ENCODE measurements around the gene ERC2. TPM values are rescaled to one million over a fixed set of nuclear protein-coding genes. Genes with fewer than 3 reads are reported as not detected.

The ERC2 gene
- total RNA-seq, 1 experiment from 2014 or later, result 0.77 TPM

DNA sequence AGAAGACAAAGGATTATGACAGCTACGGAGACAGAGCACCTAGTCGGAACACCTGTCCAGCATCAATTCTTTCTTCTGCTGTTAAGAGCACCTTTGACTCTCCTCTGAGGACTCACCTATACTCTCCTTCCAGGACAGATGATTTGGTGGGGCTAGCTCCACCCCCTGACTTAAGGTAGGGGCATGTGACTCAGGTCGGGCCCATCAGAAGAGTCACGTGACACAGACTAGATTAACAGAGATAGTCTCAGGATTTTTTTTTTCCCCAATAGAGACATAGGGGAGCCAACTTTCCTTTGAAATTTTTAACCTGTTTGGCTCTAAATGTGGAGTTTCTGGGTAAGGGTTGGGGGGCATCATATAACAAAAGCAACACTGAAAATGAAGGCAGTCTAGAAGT, 969.7 kb downstream of the ERC2 start:
- Histone ChIP-seq H3K4me1 (ENCODE audit: insufficient read depth, low read length) (peaks cover 8% of the 10 kb centered on the region; the same call in 1 of the 2 replicates), H3K79me2 (ENCODE audit: low read length) (no peaks in the 10 kb centered on the region), H3F3A (ENCODE audit: low read length, unreplicated experiment) (no peaks in the 10 kb centered on the region), H3K9me3 (ENCODE audit: low read length) (no peaks in the 10 kb centered on the region), H2AFZ (ENCODE audit: low read length) (no peak overlapping the region), H3K36me3 (ENCODE audit: low read depth, low read length) (no peaks in the 10 kb centered on the region), H3K4me2 (ENCODE audit: low read length) (no peak overlapping the region), H3K27me3 (ENCODE audit: low read length) (no peaks in the 10 kb centered on the region), H3K4me3 (ENCODE audit: low read length) (no peak overlapping the region), H3K9me2 (replicated peaks; ENCODE audit: low read length) (no peaks in the 10 kb centered on the region), H3K27ac (ENCODE audit: low read length) (no peak overlapping the region), H3K9ac (ENCODE audit: low read length) (no peak overlapping the region), H4K20me1 (ENCODE audit: low read length) (no peaks in the 10 kb centered on the region)
- no peak for ATAC-seq
- ChIA-PET CTCF (no interaction called here), POLR2A (ENCODE audit: unreplicated experiment) (no interaction called here)
- intact Hi-C loops (cut with micrococcal nuclease), result no loop called here
- DNase-seq, result no peak
- TF ChIP-seq EZH2phosphoT487 (IDR thresholded peaks at IDR 0.05; ENCODE audit: borderline replicate concordance, low read length) (no peak), EZH2 (IDR thresholded peaks at IDR 0.05; ENCODE audit: low read length, unreplicated experiment) (no peak)
- TF ChIP-seq, protein P1, sequence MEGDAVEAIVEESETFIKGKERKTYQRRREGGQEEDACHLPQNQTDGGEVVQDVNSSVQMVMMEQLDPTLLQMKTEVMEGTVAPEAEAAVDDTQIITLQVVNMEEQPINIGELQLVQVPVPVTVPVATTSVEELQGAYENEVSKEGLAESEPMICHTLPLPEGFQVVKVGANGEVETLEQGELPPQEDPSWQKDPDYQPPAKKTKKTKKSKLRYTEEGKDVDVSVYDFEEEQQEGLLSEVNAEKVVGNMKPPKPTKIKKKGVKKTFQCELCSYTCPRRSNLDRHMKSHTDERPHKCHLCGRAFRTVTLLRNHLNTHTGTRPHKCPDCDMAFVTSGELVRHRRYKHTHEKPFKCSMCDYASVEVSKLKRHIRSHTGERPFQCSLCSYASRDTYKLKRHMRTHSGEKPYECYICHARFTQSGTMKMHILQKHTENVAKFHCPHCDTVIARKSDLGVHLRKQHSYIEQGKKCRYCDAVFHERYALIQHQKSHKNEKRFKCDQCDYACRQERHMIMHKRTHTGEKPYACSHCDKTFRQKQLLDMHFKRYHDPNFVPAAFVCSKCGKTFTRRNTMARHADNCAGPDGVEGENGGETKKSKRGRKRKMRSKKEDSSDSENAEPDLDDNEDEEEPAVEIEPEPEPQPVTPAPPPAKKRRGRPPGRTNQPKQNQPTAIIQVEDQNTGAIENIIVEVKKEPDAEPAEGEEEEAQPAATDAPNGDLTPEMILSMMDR (conservative IDR thresholded peaks at IDR 0.05; ENCODE audit: low read depth, low read length), result no peak
- BruUV-seq (replicated peaks), result no TSS peak

DNA sequence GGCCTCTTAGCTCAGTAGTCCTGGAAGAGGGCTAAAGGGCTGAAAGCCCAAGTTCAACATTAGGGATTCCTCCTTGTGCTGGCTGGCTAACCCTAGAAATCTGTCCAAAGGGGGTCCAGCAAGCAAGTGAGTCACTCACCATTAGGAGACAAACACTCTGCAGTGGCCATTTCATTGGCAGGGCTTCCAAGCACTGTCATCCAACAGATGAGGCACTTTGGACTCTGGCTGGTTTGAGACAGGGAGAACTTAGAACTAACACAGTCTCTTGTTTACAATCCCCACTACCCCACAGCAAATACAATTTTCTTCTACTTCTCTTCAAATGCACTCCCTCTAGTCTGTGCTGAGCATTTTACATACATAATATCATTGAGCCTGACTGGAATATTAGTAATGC, 971.0 kb downstream of the ERC2 start:
- Histone ChIP-seq H2AFZ (ENCODE audit: low read length) (no peak overlapping the region), H3K9ac (ENCODE audit: low read length) (no peak overlapping the region), H3K36me3 (ENCODE audit: low read depth, low read length) (no peaks in the 10 kb centered on the region), H3K27me3 (ENCODE audit: low read length) (no peaks in the 10 kb centered on the region), H3K4me3 (ENCODE audit: low read length) (no peak overlapping the region), H3K79me2 (ENCODE audit: low read length) (no peaks in the 10 kb centered on the region), H3K9me2 (replicated peaks; ENCODE audit: low read length) (no peaks in the 10 kb centered on the region), H4K20me1 (ENCODE audit: low read length) (no peaks in the 10 kb centered on the region), H3K4me2 (ENCODE audit: low read length) (no peak overlapping the region), H3K4me1 (ENCODE audit: insufficient read depth, low read length) (peaks cover 10% of the 10 kb centered on the region), H3K27ac (ENCODE audit: low read length) (no peak overlapping the region), H3K9me3 (ENCODE audit: low read length) (no peaks in the 10 kb centered on the region), H3F3A (ENCODE audit: low read length, unreplicated experiment) (no peaks in the 10 kb centered on the region)
- TF ChIP-seq EZH2phosphoT487 (IDR thresholded peaks at IDR 0.05; ENCODE audit: borderline replicate concordance, low read length) (no peak), EZH2 (IDR thresholded peaks at IDR 0.05; ENCODE audit: low read length, unreplicated experiment) (no peak)
- TF ChIP-seq, protein P1 (conservative IDR thresholded peaks at IDR 0.05; ENCODE audit: low read depth, low read length), result no peak
- no peak for DNase-seq
- CTCF ChIA-PET, result no interaction called here
- ATAC-seq, result no peak
- POLR2A ChIA-PET (ENCODE audit: unreplicated experiment), result no interaction called here
- BruUV-seq (replicated peaks), result no TSS peak
- intact Hi-C loops (cut with micrococcal nuclease), result no loop called here

DNA sequence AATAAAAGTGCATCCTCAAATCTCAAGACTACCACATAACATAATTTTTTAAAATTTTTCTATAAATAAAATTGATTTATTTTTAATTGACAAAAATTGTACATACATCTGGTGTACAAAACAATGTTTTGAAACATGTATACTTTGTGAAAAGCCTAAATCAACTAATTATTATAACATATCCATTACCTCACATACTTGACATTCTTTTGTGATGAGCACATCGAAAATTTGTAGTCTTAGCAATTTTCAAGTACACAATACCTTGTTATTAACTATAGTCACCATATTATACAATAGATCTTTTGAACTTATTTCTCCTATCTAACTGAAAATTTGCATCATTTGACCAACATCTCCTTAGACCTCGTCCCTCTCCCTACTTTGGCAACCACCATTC, 973.3 kb downstream of the ERC2 start:
- ATAC-seq, result no peak
- CTCF ChIA-PET, result no interaction called here

More for the DNA sequence above, 973.3 kb downstream of the ERC2 start:
- Histone ChIP-seq H3K9me2 (replicated peaks; ENCODE audit: low read length) (no peaks in the 10 kb centered on the region), H3K9me3 (ENCODE audit: low read length) (no peaks in the 10 kb centered on the region), H3K4me1 (ENCODE audit: insufficient read depth, low read length) (peaks cover 31% of the 10 kb centered on the region), H3K27ac (ENCODE audit: low read length) (no peak overlapping the region), H3K79me2 (ENCODE audit: low read length) (no peaks in the 10 kb centered on the region), H3K4me3 (ENCODE audit: low read length) (no peak overlapping the region), H3K9ac (ENCODE audit: low read length) (no peak overlapping the region), H2AFZ (ENCODE audit: low read length) (no peak overlapping the region), H3F3A (ENCODE audit: low read length, unreplicated experiment) (peaks cover 4% of the 10 kb centered on the region), H3K27me3 (ENCODE audit: low read length) (no peaks in the 10 kb centered on the region), H4K20me1 (ENCODE audit: low read length) (no peaks in the 10 kb centered on the region), H3K36me3 (ENCODE audit: low read depth, low read length) (no peaks in the 10 kb centered on the region), H3K4me2 (ENCODE audit: low read length) (no peak overlapping the region)
- POLR2A ChIA-PET (ENCODE audit: unreplicated experiment), result no interaction called here
- intact Hi-C loops (cut with micrococcal nuclease), result no loop called here
- no peak for TF ChIP-seq EZH2 (IDR thresholded peaks at IDR 0.05; ENCODE audit: low read length, unreplicated experiment)
- TF ChIP-seq, protein P1 (conservative IDR thresholded peaks at IDR 0.05; ENCODE audit: low read depth, low read length), result no peak
- BruUV-seq (replicated peaks), result no TSS peak
- peak; percentile 70 for DNase-seq

All from PC-3 (cell line).